Fibroblast of lung (primary cell): ENCODE measurements around the gene CCDC60.

Source experiments
- CTCF ChIP-seq, 2 donors: IDR thresholded peaks in 1 of 2; conservative IDR thresholded peaks in 1 of 2; 1 replicate in 1 of 2; 2 replicates in 1 of 2; pipeline ENCODE4 v1.5.1; 2011 to 2012; ENCODE audit warnings: low read length in 2 of 2, control low read depth in 1 of 2, inconsistent platforms in 1 of 2, low read depth in 1 of 2, mild to moderate bottlenecking in 1 of 2
- EZH2 ChIP-seq: IDR thresholded peaks from 2 replicates; pipeline ENCODE4 v1.5.1; 2012; ENCODE audit warnings: low read length, control low read depth, mild to moderate bottlenecking; ENCODE audit errors: missing control alignments

- no peak for TF ChIP-seq EZH2
- TF ChIP-seq CTCF (conservative IDR thresholded peaks at IDR 0.05 in 1 of 2, IDR thresholded peaks at IDR 0.05 in 1 of 2; ENCODE audit: low read depth in 1 of 2, low read length in 2 of 2): no peak
Observed at GRCh38 chr12:119546340-119546739, 211.8 kb downstream of the CCDC60 start.
